Measurements from ENCODE around the gene ZNF14. TPM values are rescaled to one million over a fixed set of nuclear protein-coding genes. Genes with fewer than 3 reads are reported as not detected.

Gene ZNF14
- total RNA-seq, 1 donor from 2014 or later = 6.4 TPM

GRCh38 chr19:19737559-19738332 is 4.8 kb upstream of the ZNF14 start:
- intact Hi-C loops (cut with DNase I) = no loop called here
- Histone ChIP-seq H3K27me3 (no peaks in the 10 kb centered on the region), H3K4me3 (no peak overlapping the region), H3K36me3 (no peaks in the 10 kb centered on the region), H3K4me1 (no peaks in the 10 kb centered on the region), H3K27ac (no peak overlapping the region), H3K9me3 (no peaks in the 10 kb centered on the region)
- DNase-seq (no peak), ATAC-seq (no peak)
- no peak for TF ChIP-seq CTCF (IDR thresholded peaks at IDR 0.05)

GRCh38 chr19:19721896-19722295 is 11.0 kb downstream of the ZNF14 start:
- Histone ChIP-seq H3K27ac (no peak overlapping the region), H3K27me3 (no peaks in the 10 kb centered on the region), H3K4me3 (no peak overlapping the region), H3K9me3 (peaks cover 71% of the 10 kb centered on the region), H3K4me1 (no peaks in the 10 kb centered on the region), H3K36me3 (no peaks in the 10 kb centered on the region)
- ATAC-seq = no peak
- TF ChIP-seq CTCF (IDR thresholded peaks at IDR 0.05) = no peak
- no peak for DNase-seq
- intact Hi-C loops (cut with DNase I) = no loop called here

GRCh38 chr19:19719798-19720197 is 13.1 kb downstream of the ZNF14 start:
- Histone ChIP-seq H3K36me3 (no peaks in the 10 kb centered on the region), H3K4me3 (no peak overlapping the region), H3K9me3 (peaks cover 80% of the 10 kb centered on the region), H3K4me1 (no peaks in the 10 kb centered on the region), H3K27me3 (no peaks in the 10 kb centered on the region), H3K27ac (no peak overlapping the region)
- no peak for DNase-seq
- intact Hi-C loops (cut with DNase I) = no loop called here
- no peak for TF ChIP-seq CTCF (IDR thresholded peaks at IDR 0.05)
- no peak for ATAC-seq

- H3K4me3 ChIP-seq = no peak overlapping the region
- no peaks in the 10 kb centered on the region for H3K4me1 ChIP-seq
- no peak overlapping the region for H3K27ac ChIP-seq
- peaks cover 22% of the 10 kb centered on the region for H3K36me3 ChIP-seq
- intact Hi-C loops (cut with DNase I) = no loop called here
- H3K9me3 ChIP-seq = peaks cover 96% of the 10 kb centered on the region
- no peaks in the 10 kb centered on the region for H3K27me3 ChIP-seq
- no peak for TF ChIP-seq CTCF (IDR thresholded peaks at IDR 0.05)
- ATAC-seq (no peak), DNase-seq (no peak)
Measured at GRCh38 chr19:19711934-19712828, 20.7 kb downstream of the ZNF14 start.

GRCh38 chr19:19711306-19711933 is 21.5 kb downstream of the ZNF14 start:
- intact Hi-C loops (cut with DNase I) = no loop called here
- no peak overlapping the region for H3K4me3 ChIP-seq
- H3K27me3 ChIP-seq = no peaks in the 10 kb centered on the region
- DNase-seq = no peak
- ATAC-seq = no peak
- no peak for TF ChIP-seq CTCF (IDR thresholded peaks at IDR 0.05)
- no peak overlapping the region for H3K27ac ChIP-seq
- H3K36me3 ChIP-seq = peaks cover 22% of the 10 kb centered on the region
- peaks cover 96% of the 10 kb centered on the region for H3K9me3 ChIP-seq
- no peaks in the 10 kb centered on the region for H3K4me1 ChIP-seq
